ENCODE data around the gene SEC11A.
"Not testable (repeated sequence)": the region's sequence is repeated elsewhere in the genome, so short reads cannot be mapped to it uniquely, and the experiment has no call there.

SEC11A gene

GRCh38 chr15:84716036-84716732, at the start of gene SEC11A:
TSS of gene SEC11A (minus strand) at chr15:84716139. CDS start at chr15:84716075, 64 bp downstream.
- Mint-ChIP-seq H3K36me3 (peaks cover 3% of the 10 kb centered on the region), H3K9me3 (no peaks in the 10 kb centered on the region), H3K27ac (peak within 1 kb of the TSS; percentile 97), H3K4me3 (peak within 1 kb of the TSS; percentile 94), H3K27me3 (no peaks in the 10 kb centered on the region), H3K4me1 (peaks cover 54% of the 10 kb centered on the region)

- H3K36me3 Mint-ChIP-seq = peaks cover 13% of the 10 kb centered on the region
- no peak overlapping the region for H3K27ac Mint-ChIP-seq
- H3K4me1 Mint-ChIP-seq = peaks cover 21% of the 10 kb centered on the region
- no peak overlapping the region for H3K4me3 Mint-ChIP-seq
- no peaks in the 10 kb centered on the region for H3K9me3 Mint-ChIP-seq
- H3K27me3 Mint-ChIP-seq = no peaks in the 10 kb centered on the region
Measured at GRCh38 chr15:84765675-84766074, 49.7 kb upstream of the SEC11A start.

- Mint-ChIP-seq H3K4me1 (peaks cover 16% of the 10 kb centered on the region), H3K27ac (peak overlapping the region; percentile 51), H3K36me3 (peaks cover 11% of the 10 kb centered on the region), H3K4me3 (no peak overlapping the region), H3K9me3 (no peaks in the 10 kb centered on the region), H3K27me3 (no peaks in the 10 kb centered on the region)
Measured at GRCh38 chr15:84764989-84765388, 49.0 kb upstream of the SEC11A start.

- H3K4me1 Mint-ChIP-seq = peaks cover 12% of the 10 kb centered on the region
- peaks cover 8% of the 10 kb centered on the region for H3K36me3 Mint-ChIP-seq
- H3K9me3 Mint-ChIP-seq = no peaks in the 10 kb centered on the region
- no peak overlapping the region for H3K4me3 Mint-ChIP-seq
- peak overlapping the region; percentile 32 for H3K27ac Mint-ChIP-seq
- H3K27me3 Mint-ChIP-seq = no peaks in the 10 kb centered on the region
Measured at GRCh38 chr15:84764585-84764984, 48.6 kb upstream of the SEC11A start.

- Mint-ChIP-seq H3K4me1 (peaks cover 5% of the 10 kb centered on the region), H3K27ac (no peak overlapping the region), H3K27me3 (no peaks in the 10 kb centered on the region), H3K4me3 (no peak overlapping the region), H3K9me3 (no peaks in the 10 kb centered on the region), H3K36me3 (peaks cover 3% of the 10 kb centered on the region)
Measured at GRCh38 chr15:84762840-84763572, 47.1 kb upstream of the SEC11A start.

- Mint-ChIP-seq H3K27ac (no peak overlapping the region), H3K9me3 (no peaks in the 10 kb centered on the region), H3K27me3 (no peaks in the 10 kb centered on the region), H3K4me1 (peaks cover 11% of the 10 kb centered on the region), H3K4me3 (no peak overlapping the region), H3K36me3 (peaks cover 3% of the 10 kb centered on the region)
Measured at GRCh38 chr15:84761607-84762131, 45.7 kb upstream of the SEC11A start.

GRCh38 chr15:84760219-84760618, 44.3 kb upstream of the SEC11A start:
- Mint-ChIP-seq H3K4me1 (peaks cover 19% of the 10 kb centered on the region), H3K27me3 (no peaks in the 10 kb centered on the region), H3K4me3 (no peak overlapping the region), H3K27ac (no peak overlapping the region), H3K36me3 (peaks cover 2% of the 10 kb centered on the region), H3K9me3 (no peaks in the 10 kb centered on the region)

GRCh38 chr15:84759018-84759417, 43.1 kb upstream of the SEC11A start:
- peaks cover 2% of the 10 kb centered on the region for H3K36me3 Mint-ChIP-seq
- peak overlapping the region; percentile 77 for H3K27ac Mint-ChIP-seq
- H3K4me1 Mint-ChIP-seq = peaks cover 31% of the 10 kb centered on the region
- H3K4me3 Mint-ChIP-seq = no peak overlapping the region
- H3K27me3 Mint-ChIP-seq = no peaks in the 10 kb centered on the region
- no peaks in the 10 kb centered on the region for H3K9me3 Mint-ChIP-seq

GRCh38 chr15:84755736-84756527, 40.0 kb upstream of the SEC11A start:
- no peaks in the 10 kb centered on the region for H3K27me3 Mint-ChIP-seq
- H3K4me3 Mint-ChIP-seq = no peak overlapping the region
- peaks cover 6% of the 10 kb centered on the region for H3K36me3 Mint-ChIP-seq
- peaks cover 53% of the 10 kb centered on the region for H3K4me1 Mint-ChIP-seq
- H3K9me3 Mint-ChIP-seq = no peaks in the 10 kb centered on the region
- peak overlapping the region; percentile 46 for H3K27ac Mint-ChIP-seq

- peaks cover 64% of the 10 kb centered on the region for H3K4me1 Mint-ChIP-seq
- not testable (repeated sequence) for H3K36me3 Mint-ChIP-seq, H3K27ac Mint-ChIP-seq, H3K9me3 Mint-ChIP-seq, H3K4me3 Mint-ChIP-seq, H3K27me3 Mint-ChIP-seq
Measured at GRCh38 chr15:84754889-84755288, 39.0 kb upstream of the SEC11A start.

GRCh38 chr15:84752700-84753099, 36.8 kb upstream of the SEC11A start:
- no peaks in the 10 kb centered on the region for H3K27me3 Mint-ChIP-seq
- peak overlapping the region; percentile 41 for H3K4me3 Mint-ChIP-seq
- H3K9me3 Mint-ChIP-seq = no peaks in the 10 kb centered on the region
- peak overlapping the region; percentile 60 for H3K27ac Mint-ChIP-seq
- H3K36me3 Mint-ChIP-seq = peaks cover 6% of the 10 kb centered on the region
- H3K4me1 Mint-ChIP-seq = peaks cover 74% of the 10 kb centered on the region

GRCh38 chr15:84752195-84752594, 36.3 kb upstream of the SEC11A start:
- H3K9me3 Mint-ChIP-seq = no peaks in the 10 kb centered on the region
- peaks cover 77% of the 10 kb centered on the region for H3K4me1 Mint-ChIP-seq
- peak overlapping the region; percentile 60 for H3K27ac Mint-ChIP-seq
- H3K27me3 Mint-ChIP-seq = no peaks in the 10 kb centered on the region
- H3K4me3 Mint-ChIP-seq = peak overlapping the region; percentile 41
- peaks cover 6% of the 10 kb centered on the region for H3K36me3 Mint-ChIP-seq

GRCh38 chr15:84751721-84752120, 35.8 kb upstream of the SEC11A start:
- peaks cover 75% of the 10 kb centered on the region for H3K4me1 Mint-ChIP-seq
- H3K4me3 Mint-ChIP-seq, H3K27ac Mint-ChIP-seq, H3K36me3 Mint-ChIP-seq, H3K9me3 Mint-ChIP-seq, H3K27me3 Mint-ChIP-seq: not testable (repeated sequence)

GRCh38 chr15:84750583-84751092, 34.7 kb upstream of the SEC11A start:
- peak overlapping the region; percentile 10 for H3K27ac Mint-ChIP-seq
- peaks cover 6% of the 10 kb centered on the region for H3K36me3 Mint-ChIP-seq
- no peaks in the 10 kb centered on the region for H3K9me3 Mint-ChIP-seq
- H3K4me1 Mint-ChIP-seq = peaks cover 75% of the 10 kb centered on the region
- H3K4me3 Mint-ChIP-seq = peak overlapping the region; percentile 92
- no peaks in the 10 kb centered on the region for H3K27me3 Mint-ChIP-seq

All from activated naive CD4-positive, alpha-beta T cell treated with anti-CD3 and anti-CD28 coated beads, Interleukin-2, amount 50 U/mL, for 24 hours (primary cell).